ENCODE measurements around the gene RAB10. TPM values are rescaled to one million over a fixed set of nuclear protein-coding genes. Genes with fewer than 3 reads are reported as not detected.
"Not testable (repeated sequence)": the region's sequence is repeated elsewhere in the genome, so short reads cannot be mapped to it uniquely, and the experiment has no call there.

RAB10 gene
- total RNA-seq, 1 donor from 2014 or later: 380 TPM

DNA sequence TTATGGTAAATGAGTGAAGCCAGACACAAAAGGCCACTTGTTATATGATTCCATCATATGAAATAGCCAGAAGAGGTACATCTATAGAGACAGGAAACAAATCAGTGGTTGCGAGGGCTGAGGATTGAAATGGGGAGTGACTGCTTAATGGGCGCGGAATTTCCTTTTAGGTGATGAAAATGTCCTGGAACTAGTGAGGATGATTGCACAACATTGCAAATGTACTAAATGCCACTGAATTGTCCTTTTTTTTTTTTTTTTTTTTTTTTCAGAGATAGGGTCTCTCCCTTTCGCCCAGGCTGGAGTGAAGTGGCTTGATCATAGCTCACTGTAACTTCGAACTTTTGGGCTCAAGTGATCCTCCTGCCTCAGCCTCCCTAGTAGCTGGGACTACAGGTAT lies 123.7 kb downstream of the RAB10 start:
- DNase-seq (ENCODE audit: low read depth): no peak

DNA sequence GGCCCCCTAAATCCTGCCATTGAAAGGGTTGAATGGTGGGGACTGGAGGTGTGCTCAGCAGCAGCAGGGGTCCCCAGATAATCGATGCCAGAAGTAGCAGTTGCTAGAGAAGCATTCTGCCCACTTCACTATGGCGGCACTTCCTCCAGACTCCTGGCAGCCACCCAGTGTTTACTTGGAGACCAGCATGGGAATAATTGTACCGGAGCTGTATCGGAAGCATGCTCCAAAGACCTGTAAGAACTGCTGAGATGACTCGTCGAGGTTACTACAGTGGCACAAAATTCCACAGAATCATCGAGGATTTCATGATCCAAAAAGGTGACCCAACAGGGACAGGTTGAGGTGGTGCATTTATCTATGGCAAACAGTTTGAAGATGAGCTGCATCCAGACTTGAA lies 128.0 kb downstream of the RAB10 start:
- no peak for DNase-seq (ENCODE audit: low read depth)

DNA sequence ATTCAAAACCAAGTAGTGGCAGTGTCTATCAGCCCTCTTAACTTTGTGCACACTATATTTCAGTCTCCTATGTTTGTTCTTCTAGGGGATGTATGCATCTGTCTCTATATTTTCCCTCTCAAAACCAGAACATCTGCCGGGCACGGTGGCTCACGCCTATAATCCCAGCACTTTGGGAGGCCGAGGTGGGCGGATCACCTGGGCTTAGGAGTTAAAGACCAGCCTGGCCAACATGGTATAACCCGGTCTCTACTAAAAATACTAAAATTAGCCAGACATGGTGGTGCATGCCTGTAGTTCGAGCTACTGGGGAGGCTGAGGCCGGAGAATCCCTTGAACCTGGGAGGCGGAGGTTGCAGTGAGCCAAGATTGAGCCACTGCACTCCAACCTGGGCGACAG lies 129.1 kb downstream of the RAB10 start:
- DNase-seq (ENCODE audit: low read depth): no peak

DNA sequence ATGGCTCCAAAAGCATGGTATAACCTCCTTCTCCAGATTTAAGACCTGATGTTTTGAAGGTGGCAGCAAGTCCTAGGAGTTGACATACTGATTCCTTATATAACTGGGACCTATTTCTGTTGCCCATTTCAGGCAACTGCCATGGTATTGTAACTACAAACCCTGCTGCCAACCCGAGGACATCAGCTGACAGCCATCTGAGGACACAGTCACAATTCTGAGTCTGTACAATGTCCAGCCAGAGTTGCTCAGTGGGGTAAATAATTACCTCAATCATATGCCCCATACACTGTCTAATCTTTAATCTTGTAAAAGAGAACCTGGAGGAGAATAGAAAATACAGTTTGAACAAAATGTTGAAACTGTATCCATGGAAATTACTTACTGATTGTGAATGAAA lies 130.3 kb downstream of the RAB10 start:
- no peak for DNase-seq (ENCODE audit: low read depth)

DNA sequence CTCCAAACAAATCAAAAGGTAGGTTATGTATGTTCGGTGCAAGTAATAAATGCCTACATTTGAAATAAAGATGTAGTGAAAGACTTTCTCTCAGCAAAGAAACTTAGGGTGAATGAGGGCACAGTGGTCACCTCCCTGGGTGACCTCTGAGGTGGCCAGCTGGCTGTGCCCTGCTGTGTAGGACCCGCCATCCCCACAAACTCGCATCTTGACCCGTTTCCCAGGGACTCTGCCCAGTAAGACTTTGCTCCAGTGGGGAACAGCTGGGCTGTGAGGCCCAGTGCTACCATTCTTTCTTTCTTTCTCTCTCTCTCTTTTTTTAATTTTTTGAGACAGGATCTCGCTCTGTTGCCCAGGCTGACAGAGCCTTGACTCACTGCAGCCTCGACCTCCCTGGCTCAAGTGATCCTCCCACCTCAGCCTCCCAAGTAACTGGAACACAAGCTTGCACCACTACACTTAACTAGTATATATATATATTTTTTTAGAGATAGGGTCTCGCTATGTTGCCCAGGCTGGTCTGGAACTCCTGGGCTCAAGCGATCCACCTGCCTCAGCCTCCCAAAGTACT lies 130.8 kb downstream of the RAB10 start:
- DNase-seq (ENCODE audit: low read depth): no peak

DNA sequence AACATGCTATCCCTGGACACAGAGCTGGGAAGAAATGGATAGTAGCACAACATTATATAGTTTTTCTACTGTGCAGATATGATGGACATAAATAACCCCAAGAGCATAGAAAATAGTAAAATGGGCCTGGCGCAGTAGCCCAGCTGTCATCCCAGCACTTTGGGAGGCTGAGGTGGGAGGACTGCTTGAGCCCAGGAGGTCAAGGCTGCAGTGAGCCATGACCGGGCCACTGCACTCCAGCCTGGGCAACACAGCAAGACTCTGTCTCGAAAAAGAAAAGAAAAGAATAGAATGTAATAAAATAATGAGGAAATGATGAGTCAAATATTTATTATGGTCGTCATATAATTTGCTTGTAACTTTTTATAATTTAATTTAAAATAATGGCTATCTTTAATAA lies 131.5 kb downstream of the RAB10 start:
- DNase-seq (ENCODE audit: low read depth): no peak

DNA sequence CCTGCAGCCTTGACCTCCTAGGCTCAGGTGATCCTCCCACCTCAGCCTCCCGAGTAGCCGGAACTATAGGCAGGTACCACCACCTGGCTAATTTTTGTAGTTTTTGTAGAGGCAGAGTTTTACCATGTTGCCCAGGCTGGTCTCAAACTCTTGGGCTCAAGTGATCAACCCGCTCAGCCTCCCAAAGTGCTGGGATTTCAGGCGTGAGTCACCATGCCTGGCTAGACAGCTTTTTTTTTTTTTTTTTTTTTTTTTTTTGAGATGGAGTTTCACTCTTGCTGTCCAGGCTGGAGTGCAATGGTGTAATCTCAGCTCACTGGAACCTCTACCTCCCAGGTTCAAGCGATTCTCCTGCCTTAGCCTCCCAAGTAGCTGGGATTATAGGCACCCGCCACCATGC lies 132.7 kb downstream of the RAB10 start:
- DNase-seq (ENCODE audit: low read depth): not testable (repeated sequence)

DNA sequence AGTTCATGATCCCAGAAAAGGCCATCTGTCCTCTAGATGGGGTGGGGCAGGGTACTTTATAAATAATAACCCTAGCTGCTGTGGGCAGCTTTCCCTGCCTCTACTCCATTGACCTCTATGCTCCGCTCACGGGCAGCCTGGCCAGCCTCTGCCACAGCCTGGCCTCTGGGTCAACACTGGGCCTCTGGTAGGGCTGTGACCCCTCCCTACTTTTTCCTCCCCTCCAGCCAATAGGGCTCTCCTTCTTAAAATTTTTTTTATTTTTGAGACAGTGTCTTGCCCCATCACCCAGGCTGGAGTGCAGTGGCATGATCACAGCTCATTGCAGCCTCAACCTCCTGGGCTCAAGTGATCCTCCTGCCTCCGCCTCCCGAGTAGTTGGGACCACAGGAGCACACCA lies 134.9 kb downstream of the RAB10 start:
- no peak for DNase-seq (ENCODE audit: low read depth)

DNA sequence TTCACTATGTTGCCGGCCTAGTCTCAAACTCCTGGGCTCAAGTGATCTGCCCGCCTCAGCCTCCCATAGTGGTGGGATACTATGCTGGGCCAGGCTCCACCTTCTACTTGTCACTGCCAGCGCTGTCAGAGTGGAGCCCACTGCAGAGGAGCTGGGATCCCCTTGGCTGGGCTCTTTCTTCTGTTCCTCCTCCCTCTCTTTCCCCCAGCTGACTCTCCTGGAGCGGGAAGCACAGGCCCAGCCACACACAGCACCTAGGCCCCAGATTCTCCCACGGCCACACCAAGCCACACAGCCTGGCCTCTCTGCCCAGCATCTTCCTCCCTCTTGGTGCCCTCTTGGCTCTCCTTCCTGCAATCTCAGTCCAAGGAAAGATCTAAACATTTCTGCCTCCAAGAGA lies 135.3 kb downstream of the RAB10 start:
- no peak for DNase-seq (ENCODE audit: low read depth)

DNA sequence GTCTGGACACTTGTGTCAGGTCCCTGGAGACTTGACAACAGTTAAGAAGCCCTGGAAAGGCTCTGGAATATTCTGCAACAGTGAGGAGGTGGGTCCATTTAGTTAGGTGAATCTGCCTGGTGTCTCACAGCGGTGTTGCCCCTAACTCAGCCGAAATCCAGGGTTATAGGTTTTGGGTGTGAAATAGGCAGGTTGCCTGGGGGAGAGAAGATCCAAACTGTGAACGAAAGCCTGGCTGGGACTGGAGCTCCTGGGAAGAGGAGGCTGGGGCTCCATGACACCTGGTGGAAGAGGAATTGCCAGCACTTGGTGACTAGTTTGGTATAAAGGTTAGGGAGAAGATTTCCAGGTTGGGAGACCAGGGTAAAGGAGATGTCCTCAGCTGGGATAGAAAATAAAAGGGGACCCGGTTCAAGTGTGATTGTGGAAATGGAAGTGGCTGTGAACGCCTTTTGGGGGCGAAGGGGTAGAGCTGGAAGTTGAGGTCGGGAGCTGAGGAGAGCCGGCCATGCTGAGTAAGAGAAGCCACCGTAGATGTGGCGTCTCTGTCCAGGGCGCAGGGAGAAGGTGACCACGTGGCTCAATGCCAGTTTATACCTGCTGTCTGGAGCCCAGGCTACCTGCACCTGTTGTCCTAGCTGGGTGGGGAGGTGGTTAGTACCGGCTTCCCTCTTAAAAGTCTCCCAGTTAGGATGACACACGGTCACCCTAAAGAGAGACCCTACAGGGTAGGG lies 136.0 kb downstream of the RAB10 start:
- no peak for DNase-seq (ENCODE audit: low read depth)

DNA sequence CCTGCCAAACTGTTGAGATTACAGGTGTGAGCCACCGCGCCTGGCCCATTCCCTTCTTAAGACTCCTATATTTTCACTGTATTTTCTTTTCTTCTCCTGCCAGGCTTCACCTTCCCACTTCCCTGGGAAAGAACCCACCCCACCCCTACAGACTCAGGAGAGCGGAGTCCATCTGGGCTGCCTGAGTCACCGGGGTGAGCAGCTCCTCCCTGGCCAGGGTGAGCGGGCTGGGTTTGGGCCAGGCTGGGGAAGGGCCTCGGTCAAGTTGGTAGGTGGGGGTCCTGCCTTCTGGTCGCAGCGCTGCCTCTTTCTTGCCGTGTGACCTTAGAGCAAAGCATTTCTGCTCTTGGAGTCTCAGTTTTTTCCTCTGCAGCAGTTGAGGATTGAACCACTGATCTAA lies 136.9 kb downstream of the RAB10 start:
- DNase-seq (ENCODE audit: low read depth): no peak

DNA sequence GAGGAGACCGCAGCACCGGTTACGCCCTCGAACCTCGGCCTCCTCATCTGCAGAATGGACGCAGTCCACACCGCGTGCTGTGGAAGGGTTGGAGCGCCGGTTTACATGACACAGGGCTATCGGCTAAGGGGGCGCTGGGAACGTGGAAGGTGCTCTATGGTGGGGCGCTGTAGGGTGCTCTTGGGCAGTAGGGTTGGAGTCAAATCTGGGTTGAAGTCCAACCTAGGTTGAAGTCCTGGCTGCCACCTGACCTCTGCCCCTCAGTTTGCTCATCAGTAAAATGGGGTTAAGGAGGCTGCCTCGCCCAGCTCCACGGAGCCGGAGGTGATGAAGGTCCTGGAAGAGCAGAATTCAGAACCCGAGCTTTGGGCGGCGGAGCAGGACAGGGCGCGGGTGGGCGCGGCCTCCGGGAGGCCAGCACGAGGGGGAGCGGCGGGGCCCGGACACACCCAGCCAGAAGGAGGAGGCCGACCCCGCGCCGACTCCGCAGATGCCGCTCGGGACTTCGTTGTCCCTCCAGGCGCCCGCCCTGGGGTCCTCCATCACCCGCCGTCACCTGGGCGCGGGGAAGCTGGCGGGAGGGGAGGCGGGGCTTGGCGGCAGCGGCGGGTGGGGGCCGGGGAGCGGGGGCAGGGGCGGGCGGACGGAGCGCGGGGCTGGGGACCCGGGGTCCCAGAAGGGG lies 138.4 kb downstream of the RAB10 start:
- DNase-seq (ENCODE audit: low read depth): no peak

DNA sequence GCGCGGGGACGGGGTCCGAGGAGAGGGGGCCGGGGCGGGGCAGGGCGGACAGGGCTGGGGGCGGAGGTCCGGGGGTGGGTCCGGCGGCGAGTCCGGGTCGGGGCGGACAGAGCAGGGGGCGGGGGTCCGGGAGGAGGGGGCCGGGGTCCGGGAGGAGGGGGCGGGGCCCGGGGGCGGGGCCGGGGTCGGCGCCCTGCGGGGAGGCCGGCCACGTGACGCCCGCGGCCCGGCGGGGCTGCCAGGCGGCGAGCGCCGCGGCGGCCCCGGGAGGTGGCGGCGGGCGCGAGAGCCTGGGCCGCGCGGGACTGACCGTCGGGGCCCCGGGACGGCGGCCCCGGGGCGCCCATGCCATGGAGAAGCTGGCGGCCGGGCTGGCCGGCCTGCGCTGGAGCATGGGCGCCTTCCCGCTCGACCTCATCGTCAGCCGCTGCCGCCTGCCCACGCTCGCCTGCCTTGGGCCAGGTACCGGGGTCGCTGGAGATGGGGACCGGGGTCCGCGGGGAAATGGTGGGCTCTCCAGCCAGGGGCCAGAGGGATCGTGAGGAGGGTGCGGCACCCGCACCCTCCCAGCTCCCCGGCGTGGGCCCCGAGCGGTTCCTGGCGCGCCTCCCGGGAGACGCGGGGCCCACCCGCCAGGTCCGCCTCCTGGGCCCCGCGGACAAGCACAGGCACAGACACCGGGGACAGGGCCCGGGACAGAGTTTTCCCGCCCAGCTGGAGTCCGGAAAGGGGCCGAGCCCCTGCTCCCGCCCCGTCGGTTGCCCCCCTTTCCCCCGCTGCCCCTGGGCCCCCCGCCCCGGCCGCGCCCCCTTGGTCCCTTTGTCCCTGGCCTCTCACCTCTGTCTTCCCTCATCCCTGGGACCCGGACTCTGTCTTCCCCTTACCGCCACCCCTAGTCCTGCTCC lies 139.2 kb downstream of the RAB10 start, which contains the start of gene GAREM2:
TSS of gene GAREM2 (plus strand) at position 218 of the 905 bp plus-strand sequence. CDS start at position 351, 133 bp downstream.
- DNase-seq (ENCODE audit: low read depth): no peak

DNA sequence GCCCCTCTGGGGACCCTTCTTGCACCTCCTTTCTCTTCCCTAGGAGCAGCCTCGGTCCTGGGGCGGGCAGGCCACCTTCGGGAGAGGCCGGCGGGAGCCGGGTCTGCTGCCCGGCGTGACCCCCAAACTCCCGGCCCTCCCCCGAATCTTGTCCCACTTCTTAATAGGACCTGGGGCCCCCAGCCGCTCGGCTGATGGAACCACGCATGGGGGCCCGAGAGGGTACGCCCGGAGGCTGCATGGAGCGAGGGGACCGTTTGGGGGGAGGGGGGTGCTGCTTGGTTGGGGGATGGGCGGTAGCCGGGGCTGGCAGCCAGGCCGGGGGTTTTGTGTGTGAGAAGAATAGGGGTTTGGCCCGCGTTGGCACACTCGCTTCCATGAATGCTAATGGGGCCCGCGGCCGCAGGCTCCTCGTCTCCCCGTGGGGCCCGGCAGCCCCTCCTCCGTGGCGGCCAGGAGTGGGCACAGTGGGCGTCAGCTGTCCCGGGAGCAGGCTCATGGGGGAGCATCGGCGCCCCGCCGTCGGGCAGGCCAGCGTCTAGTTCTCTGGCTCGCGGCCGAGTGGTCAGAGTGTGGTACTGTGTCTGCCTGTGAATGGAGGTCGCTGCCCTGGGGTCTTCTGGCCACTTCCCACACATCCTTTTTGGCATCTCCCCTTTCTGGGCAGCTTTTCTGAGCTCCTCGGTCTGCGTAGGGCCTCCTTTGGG lies 140.0 kb downstream of the RAB10 start:
- no peak for DNase-seq (ENCODE audit: low read depth)

DNA sequence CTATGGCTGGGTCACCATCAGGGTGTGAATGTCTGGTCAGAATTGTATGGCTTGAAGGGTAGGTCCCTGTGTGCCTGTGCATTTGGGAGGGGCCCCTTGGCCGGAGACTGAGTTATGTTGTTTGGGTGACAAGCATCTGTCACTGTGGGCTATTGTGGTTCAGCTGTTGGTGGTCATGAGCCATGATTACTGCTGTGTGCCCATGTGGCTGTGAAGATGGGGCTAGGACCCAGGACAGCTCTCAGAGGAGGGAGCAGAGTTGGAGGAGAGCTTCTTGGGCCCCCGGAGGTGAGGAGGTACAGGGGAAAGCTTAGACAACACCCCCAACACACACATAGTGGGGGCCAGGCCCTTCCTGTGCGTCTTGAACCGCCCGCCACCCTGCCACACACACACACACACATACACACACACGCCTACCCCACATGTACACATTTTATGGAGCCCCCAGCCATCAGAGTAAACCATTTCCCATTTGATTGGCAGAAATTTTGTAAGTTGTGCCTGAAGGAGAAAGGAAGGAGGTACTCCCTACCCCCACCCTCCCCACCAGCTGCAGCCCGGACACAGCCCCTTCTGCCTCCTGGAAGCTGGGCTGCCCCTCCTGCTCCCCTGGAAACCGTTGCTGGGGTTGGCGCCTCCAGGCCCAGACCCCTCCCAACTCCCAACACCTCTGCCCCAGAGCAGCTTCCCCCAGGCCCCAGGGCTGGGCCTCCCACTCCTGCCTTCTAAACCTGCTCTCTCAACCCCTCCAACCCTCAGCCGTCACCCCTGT lies 141.0 kb downstream of the RAB10 start:
- no peak for DNase-seq (ENCODE audit: low read depth)

DNA sequence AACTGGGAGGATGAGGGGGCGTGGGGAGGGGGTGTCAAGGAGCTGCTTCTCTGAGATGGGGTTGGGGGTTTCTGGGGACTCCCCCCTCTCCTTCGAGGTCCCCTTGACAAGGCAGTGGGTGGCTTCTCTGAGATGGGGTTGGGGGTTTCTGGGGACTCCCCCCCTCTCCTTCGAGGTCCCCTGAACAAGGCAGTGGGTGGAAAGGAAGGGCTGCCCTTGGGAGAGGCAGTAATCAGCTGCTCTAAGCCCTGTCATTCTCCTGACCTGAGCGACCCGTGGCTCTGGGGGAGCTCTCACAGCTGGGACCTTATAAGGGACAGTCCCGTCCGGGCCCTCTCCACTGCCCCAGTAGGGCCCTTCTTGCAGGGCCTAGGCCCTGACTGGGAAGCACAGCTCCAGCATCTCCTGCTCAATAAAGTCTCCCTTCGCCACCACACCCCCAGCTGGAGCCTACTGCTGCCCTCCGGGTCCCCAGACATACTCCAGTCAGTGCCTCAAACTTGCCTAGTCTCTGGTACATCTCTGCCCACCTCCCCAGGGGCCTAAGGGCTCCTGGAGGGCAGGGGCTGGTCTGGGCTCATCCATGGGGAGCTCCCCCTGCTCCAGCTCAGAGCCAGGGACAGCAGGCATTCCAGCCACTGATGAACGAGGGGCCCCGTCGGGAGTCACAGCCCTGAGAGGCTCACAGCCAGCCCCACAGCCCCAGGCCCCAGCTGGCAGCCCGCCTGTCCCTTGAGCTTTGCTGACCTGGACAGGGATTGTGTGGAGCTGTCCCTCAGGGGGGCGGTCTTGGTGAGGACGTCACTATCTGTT lies 141.8 kb downstream of the RAB10 start:
- DNase-seq (ENCODE audit: low read depth): no peak

DNA sequence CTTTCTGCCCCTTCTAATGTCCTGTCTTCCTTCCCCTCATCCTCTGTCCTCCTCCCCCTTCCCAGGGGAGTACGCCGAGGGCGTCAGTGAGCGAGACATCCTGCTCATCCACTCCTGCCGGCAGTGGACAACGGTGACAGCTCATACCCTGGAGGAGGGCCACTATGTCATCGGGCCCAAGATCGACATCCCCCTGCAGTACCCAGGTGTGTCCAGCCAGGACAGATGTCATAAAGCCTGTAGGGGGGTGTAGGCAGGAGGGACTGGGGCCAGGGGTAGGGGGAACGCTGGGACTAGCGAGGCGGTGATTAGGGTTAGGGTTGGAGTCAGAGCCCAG lies 142.4 kb downstream of the RAB10 start:
- no peak for DNase-seq (ENCODE audit: low read depth)

DNA sequence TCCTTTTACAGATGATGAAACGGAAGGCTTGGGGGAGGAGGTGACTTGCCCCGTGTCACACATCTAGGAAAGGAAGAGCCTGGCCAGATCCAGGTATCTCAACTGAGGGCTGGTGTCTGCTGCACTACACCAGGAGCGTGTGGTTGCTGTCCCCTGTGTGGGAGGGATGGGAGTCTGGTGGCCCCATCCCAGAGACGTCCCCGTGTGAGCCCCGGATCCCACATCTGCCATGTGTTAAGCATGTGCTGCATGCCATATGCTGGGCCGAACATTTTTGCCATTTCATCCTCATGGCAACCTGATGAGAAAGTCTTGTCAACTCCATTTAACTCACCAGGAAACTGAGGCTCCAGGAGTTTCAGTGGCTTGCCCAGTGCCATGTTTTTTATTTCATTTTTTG lies 143.2 kb downstream of the RAB10 start:
- DNase-seq (ENCODE audit: low read depth): no peak

DNA sequence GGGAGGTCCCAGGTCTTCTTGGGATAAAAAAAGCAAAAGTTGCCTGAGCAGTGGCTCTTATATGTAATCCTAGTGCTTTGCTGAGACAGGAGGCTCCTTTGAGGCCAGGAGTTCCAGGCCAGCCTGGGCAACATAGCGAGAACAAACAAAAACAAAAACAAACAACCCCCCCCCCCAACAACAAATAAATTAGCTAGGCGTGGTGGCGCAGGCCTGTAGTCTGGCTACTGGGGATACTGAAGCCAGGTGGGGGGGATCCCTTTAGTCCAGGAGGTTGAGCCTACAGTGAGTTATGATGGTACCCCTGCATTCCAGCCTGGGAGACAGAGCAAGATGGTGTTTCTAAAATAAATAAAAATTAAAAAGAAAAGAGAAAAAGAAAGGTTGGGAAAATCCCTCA lies 144.4 kb downstream of the RAB10 start:
- DNase-seq (ENCODE audit: low read depth): no peak

All from renal cortical epithelial cell (primary cell).